ENCODE data around the gene PGM1.

The PGM1 gene

GRCh38 chr1:63621075-63621474 lies 27.9 kb downstream of the PGM1 start:
- TF ChIP-seq Cebpa-rat (IDR thresholded peaks at IDR 0.05) = no peak
- Histone ChIP-seq H3K4me2 (no peak overlapping the region), H3K9ac (no peak overlapping the region), H4K20me1 (peaks cover 0 to 12% (median 0%) of the 10 kb centered on the region in 11 experiments; a peak in 6 of 22 replicates), H3K4me3 (no peak overlapping the region), H3K36me3 (peaks cover 0 to 9% (median 0%) of the 10 kb centered on the region in 11 experiments; a peak in 3 of 22 replicates), H3K27ac (no peak overlapping the region), H3K27me3 (no peaks in the 10 kb centered on the region), H3K9me3 (replicated peaks in 1 of 11) (no peaks in the 10 kb centered on the region), H3K4me1 (peaks cover 0 to 12% (median 7%) of the 10 kb centered on the region in 10 experiments; a peak in 13 of 20 replicates)

GRCh38 chr1:63621698-63622097 lies 28.5 kb downstream of the PGM1 start:
- Histone ChIP-seq H3K4me3 (no peak overlapping the region), H3K27ac (no peak overlapping the region), H3K9ac (no peak overlapping the region), H4K20me1 (peaks cover 0 to 11% (median 0%) of the 10 kb centered on the region in 11 experiments; a peak in 4 of 22 replicates), H3K4me1 (peaks cover 0 to 14% (median 9%) of the 10 kb centered on the region in 10 experiments; a peak in 13 of 20 replicates), H3K36me3 (peaks cover 0 to 9% (median 0%) of the 10 kb centered on the region in 11 experiments; a peak in 3 of 22 replicates), H3K4me2 (no peak overlapping the region), H3K27me3 (no peaks in the 10 kb centered on the region), H3K9me3 (replicated peaks in 1 of 11) (no peaks in the 10 kb centered on the region)
- TF ChIP-seq Cebpa-rat (IDR thresholded peaks at IDR 0.05) = no peak

- peaks cover 0 to 10% (median 8%) of the 10 kb centered on the region in 10 experiments; a peak in 12 of 20 replicates for H3K4me1 ChIP-seq
- H3K27ac ChIP-seq = no peak overlapping the region
- no peaks in the 10 kb centered on the region for H3K27me3 ChIP-seq
- H3K4me2 ChIP-seq = no peak overlapping the region
- H3K4me3 ChIP-seq = no peak overlapping the region
- H4K20me1 ChIP-seq = peaks cover 0 to 11% (median 0%) of the 10 kb centered on the region in 11 experiments; a peak in 3 of 22 replicates
- no peak for TF ChIP-seq Cebpa-rat (IDR thresholded peaks at IDR 0.05)
- no peak overlapping the region for H3K9ac ChIP-seq
- H3K36me3 ChIP-seq = peaks cover 0 to 9% (median 0%) of the 10 kb centered on the region in 11 experiments; a peak in 3 of 22 replicates
- no peaks in the 10 kb centered on the region for H3K9me3 ChIP-seq (replicated peaks in 1 of 11)
Measured at GRCh38 chr1:63622849-63623566, 29.8 kb downstream of the PGM1 start.

GRCh38 chr1:63623952-63624351 lies 30.7 kb downstream of the PGM1 start:
- Histone ChIP-seq H3K4me1 (peaks cover 0 to 10% (median 8%) of the 10 kb centered on the region in 10 experiments; a peak in 12 of 20 replicates), H3K9ac (no peak overlapping the region), H3K27ac (no peak overlapping the region), H3K27me3 (no peaks in the 10 kb centered on the region), H3K36me3 (peaks cover 0 to 13% (median 0%) of the 10 kb centered on the region in 11 experiments; a peak in 3 of 22 replicates), H3K9me3 (replicated peaks in 1 of 11) (no peaks in the 10 kb centered on the region), H3K4me2 (no peak overlapping the region), H3K4me3 (no peak overlapping the region), H4K20me1 (peaks cover 0 to 11% (median 0%) of the 10 kb centered on the region in 11 experiments; a peak in 3 of 22 replicates)
- TF ChIP-seq Cebpa-rat (IDR thresholded peaks at IDR 0.05) = no peak

GRCh38 chr1:63624911-63625310 lies 31.7 kb downstream of the PGM1 start:
- Histone ChIP-seq H3K9me3 (replicated peaks in 1 of 11) (no peaks in the 10 kb centered on the region), H3K36me3 (peaks cover 4 to 18% (median 8%) of the 10 kb centered on the region in 11 experiments; a peak in 20 of 22 replicates), H3K4me1 (peaks cover 0 to 10% (median 8%) of the 10 kb centered on the region in 10 experiments; a peak in 12 of 20 replicates), H3K4me3 (no peak overlapping the region), H3K27ac (no peak overlapping the region), H3K9ac (no peak overlapping the region), H3K4me2 (no peak overlapping the region), H4K20me1 (peaks cover 0 to 11% (median 0%) of the 10 kb centered on the region in 11 experiments; a peak in 2 of 22 replicates), H3K27me3 (no peaks in the 10 kb centered on the region)
- no peak for TF ChIP-seq Cebpa-rat (IDR thresholded peaks at IDR 0.05)

GRCh38 chr1:63626222-63626621 lies 33.0 kb downstream of the PGM1 start:
- Histone ChIP-seq H3K9me3 (replicated peaks in 1 of 11) (no peaks in the 10 kb centered on the region), H3K4me1 (peaks cover 0 to 10% (median 8%) of the 10 kb centered on the region in 10 experiments; a peak in 12 of 20 replicates), H3K27me3 (no peaks in the 10 kb centered on the region), H3K4me3 (no peak overlapping the region), H3K27ac (no peak overlapping the region), H3K4me2 (peak overlapping the region in 7 of 11 experiments; percentile 1 to 52 (median 23); a peak in 5 of 22 replicates), H3K36me3 (peaks cover 16 to 27% (median 21%) of the 10 kb centered on the region in 11 experiments; a peak in 21 of 22 replicates), H4K20me1 (peaks cover 0 to 11% (median 0%) of the 10 kb centered on the region in 11 experiments; a peak in 1 of 22 replicates), H3K9ac (no peak overlapping the region)
- no peak for TF ChIP-seq Cebpa-rat (IDR thresholded peaks at IDR 0.05)

- TF ChIP-seq Cebpa-rat (IDR thresholded peaks at IDR 0.05) = no peak
- Histone ChIP-seq H3K27me3 (no peaks in the 10 kb centered on the region), H4K20me1 (0 out of 22 replicates have a peak, but pooled peaks cover 0 to 5% (median 0%) of the 10 kb centered on the region in 11 experiments), H3K27ac (no peak overlapping the region), H3K9me3 (replicated peaks in 1 of 11) (no peaks in the 10 kb centered on the region), H3K4me2 (no peak overlapping the region), H3K4me1 (peaks cover 0 to 10% (median 7%) of the 10 kb centered on the region in 10 experiments; a peak in 11 of 20 replicates), H3K4me3 (no peak overlapping the region), H3K9ac (no peak overlapping the region), H3K36me3 (peaks cover 36 to 50% (median 45%) of the 10 kb centered on the region in 11 experiments)
Measured at GRCh38 chr1:63628607-63629006, 35.4 kb downstream of the PGM1 start.

- Histone ChIP-seq H3K36me3 (peaks cover 44 to 63% (median 57%) of the 10 kb centered on the region in 11 experiments), H3K4me2 (no peak overlapping the region), H3K9ac (no peak overlapping the region), H3K4me1 (peaks cover 0 to 10% (median 7%) of the 10 kb centered on the region in 10 experiments; a peak in 11 of 20 replicates), H3K9me3 (replicated peaks in 1 of 11) (no peaks in the 10 kb centered on the region), H3K4me3 (no peak overlapping the region), H4K20me1 (no peaks in the 10 kb centered on the region), H3K27ac (no peak overlapping the region), H3K27me3 (no peaks in the 10 kb centered on the region)
- no peak for TF ChIP-seq Cebpa-rat (IDR thresholded peaks at IDR 0.05)
Measured at GRCh38 chr1:63630238-63630637, 37.0 kb downstream of the PGM1 start.

- TF ChIP-seq Cebpa-rat (IDR thresholded peaks at IDR 0.05) = no peak
- Histone ChIP-seq H4K20me1 (no peaks in the 10 kb centered on the region), H3K4me1 (peaks cover 0 to 7% (median 5%) of the 10 kb centered on the region in 10 experiments; a peak in 11 of 20 replicates), H3K4me3 (no peak overlapping the region), H3K9me3 (replicated peaks in 1 of 11) (peaks cover 0 to under 1% (median 0%) of the 10 kb centered on the region in 11 experiments; a peak in 1 of 22 replicates), H3K36me3 (peaks cover 47 to 67% (median 61%) of the 10 kb centered on the region in 11 experiments), H3K27ac (no peak overlapping the region), H3K9ac (no peak overlapping the region), H3K4me2 (no peak overlapping the region), H3K27me3 (no peaks in the 10 kb centered on the region)
Measured at GRCh38 chr1:63630666-63631065, 37.5 kb downstream of the PGM1 start.
